GM18873 (cell line): ENCODE data around the gene HGFAC.
"Not testable (repeated sequence)": the region's sequence is repeated elsewhere in the genome, so short reads cannot be mapped to it uniquely, and the experiment has no call there.

ENCODE experiments used
- ATAC-seq: cut with Tn5 transposase; IDR thresholded peaks from one replicate; pipeline ENCODE4 v1.9.1; 2021; ENCODE audit warnings: mild to moderate bottlenecking, moderate library complexity, moderate number of reproducible peaks; ENCODE audit not compliant: unreplicated experiment, low FRiP score

Gene HGFAC

DNA sequence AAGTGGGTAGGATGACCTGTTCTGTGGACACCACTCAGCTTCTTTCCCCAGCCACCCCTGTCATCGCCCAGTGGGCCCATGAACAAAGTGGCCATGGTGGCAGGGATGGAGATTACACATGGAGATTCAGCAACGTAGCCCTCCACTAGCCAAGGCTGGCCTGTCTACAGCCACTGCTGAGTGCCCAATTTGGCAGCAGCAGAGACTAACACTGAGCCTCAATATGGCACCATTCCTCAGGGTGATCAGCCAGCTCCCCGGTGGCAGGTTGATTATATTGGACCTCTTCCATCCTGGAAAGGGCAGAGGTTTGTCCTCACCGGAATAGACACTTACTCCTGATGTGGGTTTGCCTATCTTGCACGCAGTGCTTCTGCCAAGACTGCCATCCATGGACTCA, 17.4 kb downstream of the HGFAC start:
- ATAC-seq = not testable (repeated sequence)

GRCh38 chr4:3460926-3461325, 19.2 kb downstream of the HGFAC start:
- ATAC-seq = no peak

DNA sequence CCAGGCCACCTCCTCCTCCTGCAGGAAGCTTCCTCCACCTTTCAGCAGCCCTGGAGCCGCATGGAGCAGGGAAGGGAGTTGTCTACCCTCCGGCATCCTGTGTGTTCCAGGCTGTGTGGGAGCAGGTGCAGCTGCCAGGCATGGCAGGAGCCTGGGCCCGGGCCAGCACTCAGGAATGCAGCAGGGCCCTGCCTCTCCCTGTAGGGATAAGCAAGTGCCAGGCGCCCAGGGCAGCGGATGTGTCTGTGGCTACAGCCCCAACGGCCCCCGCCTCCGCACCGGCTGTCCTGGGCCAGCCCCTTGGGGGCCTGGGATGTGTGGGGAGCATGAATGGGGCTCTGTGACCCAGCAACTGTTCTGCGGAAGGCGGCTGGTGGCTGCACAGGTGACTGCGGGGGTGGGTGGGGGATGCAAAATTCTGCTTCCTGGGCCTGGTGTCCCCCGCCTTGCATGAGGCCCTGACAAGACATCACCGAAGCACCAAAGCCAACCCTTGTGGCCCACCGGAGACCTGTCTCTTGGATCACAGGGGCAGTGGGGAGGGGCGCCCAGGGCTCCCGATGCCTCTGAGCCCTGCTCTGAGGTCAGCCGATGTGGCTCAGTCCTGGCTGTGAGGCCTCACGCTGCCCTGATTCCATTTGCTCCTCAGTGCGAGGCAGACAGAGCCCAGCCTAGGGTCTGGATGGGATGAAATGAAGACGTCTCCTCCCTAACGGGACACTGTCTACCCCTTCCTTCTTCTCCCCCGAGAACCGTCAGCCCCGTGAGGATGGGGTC, 19.9 kb downstream of the HGFAC start:
- no peak for ATAC-seq

DNA sequence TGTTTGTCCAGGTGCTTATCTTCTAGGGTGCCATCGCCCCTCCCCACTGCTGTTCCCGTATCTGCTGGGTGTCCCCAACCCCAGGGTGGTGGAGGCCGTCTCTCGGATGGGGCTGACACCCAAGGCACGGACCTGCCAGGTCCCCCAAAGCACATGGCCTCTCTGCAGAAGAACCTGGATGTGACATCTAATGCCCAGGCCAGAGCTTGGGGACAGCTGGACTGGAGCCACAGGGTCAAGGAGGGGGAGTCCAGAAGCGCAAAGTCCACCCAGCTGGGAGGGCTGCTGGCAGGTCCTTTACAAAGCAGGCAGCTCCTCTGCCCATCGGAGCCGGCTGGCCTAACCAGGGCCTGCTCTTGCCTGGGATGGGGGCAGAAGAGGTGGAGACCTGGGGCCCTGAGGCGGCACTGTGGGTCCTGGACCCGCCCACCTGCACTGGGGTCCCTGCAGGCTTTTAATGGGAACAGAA, 20.6 kb downstream of the HGFAC start:
- ATAC-seq = no peak

DNA sequence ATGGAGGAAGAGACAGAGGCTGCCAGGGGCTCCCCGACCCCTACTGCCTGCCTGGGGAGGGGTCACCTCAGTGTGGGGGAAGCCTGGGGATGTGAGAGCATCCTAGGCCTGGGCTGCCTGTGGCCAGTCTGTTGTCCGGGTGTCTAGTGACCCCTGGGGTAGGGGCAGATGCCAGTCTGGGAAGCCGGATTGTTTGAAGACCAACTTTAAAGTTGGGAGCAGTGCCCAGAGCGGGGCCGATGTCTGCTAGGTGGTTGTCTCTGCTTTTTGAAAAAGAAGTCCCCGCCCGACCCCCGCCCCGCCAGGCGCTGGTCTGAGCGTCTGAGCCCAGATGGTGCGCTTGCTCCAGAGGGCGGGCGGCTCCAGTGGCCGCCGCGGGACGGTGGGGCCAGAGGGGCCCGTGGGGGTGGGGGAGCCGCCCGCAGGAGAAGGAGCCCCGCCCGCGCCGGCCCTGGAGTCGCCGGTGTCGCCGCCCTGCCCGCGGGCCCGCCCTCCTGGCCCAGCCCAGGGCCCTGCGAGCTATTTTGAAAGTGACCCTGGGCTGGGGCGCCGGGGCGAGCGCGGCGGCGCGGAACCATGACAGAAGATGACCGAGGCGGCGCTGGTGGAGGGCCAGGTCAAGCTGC, 21.1 kb downstream of the HGFAC start, which contains the start of gene DOK7:
Gene DOK7, plus strand, starts transcription at position 517 of the 626 bp plus-strand sequence. Its CDS starts 70 bp downstream, at position 587.
- ATAC-seq = no peak

- ATAC-seq = no peak
These were observed 22.0 kb downstream of the HGFAC start for GRCh38 chr4:3463556-3464348.

GRCh38 chr4:3464349-3464905, 22.7 kb downstream of the HGFAC start:
- no peak for ATAC-seq

DNA sequence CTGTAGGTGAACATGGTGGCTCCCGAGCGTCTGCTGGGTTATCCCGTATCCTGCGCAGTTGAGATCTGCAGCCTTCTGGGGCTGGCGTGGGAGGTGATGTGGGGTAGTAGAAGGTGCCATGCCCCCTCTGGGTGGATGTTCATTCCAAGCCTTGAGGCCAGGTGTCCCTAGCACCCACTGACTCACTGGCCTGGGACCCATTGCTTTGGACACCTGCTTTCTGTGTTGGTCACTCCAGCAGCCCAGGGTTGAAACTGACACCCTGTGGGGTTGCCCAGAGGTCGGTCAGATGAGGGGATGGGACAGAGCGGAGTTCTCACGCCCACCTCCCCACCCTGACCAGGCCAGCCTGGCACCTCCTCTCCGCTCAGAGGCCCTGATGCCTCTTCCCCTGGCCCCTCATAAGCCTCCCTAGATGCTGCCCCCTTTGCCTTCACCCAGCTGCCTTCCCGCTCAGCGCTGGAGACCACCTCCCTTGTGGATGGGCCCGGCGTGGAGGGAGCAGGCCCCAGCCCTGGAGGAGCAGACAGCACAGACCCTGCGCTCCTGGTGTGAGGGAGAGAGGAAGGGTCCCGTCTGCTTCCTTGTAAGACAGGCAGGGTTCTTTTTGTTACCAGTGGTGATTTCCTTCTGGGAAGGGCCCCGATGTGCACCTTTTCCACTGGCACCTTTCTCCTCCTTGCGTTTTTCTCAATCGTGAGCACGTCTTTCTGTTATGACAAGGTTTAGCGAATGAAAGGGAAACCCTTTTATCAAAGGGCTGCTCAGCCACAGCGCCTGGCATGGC, 23.3 kb downstream of the HGFAC start:
- no peak for ATAC-seq

GRCh38 chr4:3465698-3466671, 24.2 kb downstream of the HGFAC start:
- ATAC-seq = no peak

GRCh38 chr4:3466691-3467600, 25.2 kb downstream of the HGFAC start:
- ATAC-seq = no peak

- ATAC-seq = no peak
These were observed 25.8 kb downstream of the HGFAC start for GRCh38 chr4:3467601-3468031.

- no peak for ATAC-seq
These were observed 26.4 kb downstream of the HGFAC start for GRCh38 chr4:3468154-3468553.

DNA sequence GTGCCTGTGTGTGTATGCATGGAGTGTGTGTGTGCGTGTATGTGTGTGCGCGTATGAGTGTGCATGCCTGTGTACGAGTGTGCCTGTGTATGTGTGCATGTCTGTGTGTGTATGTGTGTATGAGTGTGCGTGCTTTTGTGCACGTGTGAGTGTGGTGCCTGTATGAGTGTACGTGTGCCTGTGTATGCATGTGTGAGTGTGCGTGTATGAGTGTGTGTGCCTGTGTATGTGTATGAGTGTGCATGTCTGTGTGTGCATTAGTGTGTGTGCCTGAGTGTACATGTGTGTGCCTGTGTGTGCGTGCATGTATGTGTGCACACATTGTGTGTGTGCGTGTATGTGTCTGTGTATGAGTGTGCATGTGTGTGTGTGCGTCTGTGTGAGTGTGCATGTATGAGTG, 27.0 kb downstream of the HGFAC start:
- ATAC-seq = no peak

GRCh38 chr4:3469386-3470243, 27.8 kb downstream of the HGFAC start:
- no peak for ATAC-seq

DNA sequence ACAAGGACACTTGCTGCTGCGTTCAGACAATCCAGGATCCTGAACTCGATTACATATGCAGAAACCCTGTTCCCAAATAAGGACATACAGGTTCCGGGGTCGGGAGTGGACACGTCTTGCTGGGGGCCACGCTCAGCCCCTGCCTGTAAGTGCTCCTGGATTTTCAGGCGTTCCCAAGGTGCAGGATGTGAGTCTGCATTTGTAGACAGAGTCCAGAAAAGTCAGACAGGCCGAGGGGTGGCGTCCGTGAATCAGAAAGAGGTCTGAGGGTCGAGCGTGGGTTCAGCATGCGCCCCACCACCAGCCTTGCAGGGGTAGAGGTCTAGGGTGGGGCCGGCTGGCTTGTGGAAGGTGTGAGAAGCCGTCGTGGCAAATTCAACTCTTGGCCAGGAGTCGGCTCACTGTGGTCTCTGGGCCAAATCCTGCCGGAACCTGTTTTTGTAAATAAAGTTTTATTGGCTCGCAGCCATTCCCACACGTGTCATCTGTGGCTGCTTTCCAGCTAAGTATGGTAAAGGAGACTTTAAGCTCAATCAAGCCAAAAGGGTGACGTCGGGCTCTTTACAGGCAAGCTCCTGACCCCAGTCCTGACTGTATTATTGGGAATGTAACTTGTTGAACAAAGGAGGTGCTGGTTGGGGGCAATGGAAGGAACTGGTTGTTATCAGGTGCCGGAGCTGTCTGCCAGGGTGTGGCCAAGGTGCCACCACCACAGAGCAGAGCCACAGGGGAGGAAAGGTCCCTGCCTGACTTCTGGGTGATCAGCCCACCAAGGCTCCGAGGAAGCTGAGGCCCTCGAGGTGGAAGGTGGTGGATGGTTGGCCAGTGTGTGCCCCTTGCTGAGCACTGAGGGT, 28.7 kb downstream of the HGFAC start:
- ATAC-seq = no peak
